ENCODE measurements around the gene ABCG8.

ABCG8 gene

GRCh38 chr2:43854671-43855070 is 15.9 kb downstream of the ABCG8 start:
- TF ChIP-seq TOX (CRISPR knock-in tag; IDR thresholded peaks at IDR 0.05; ENCODE audit: borderline replicate concordance) (no peak), RARB (CRISPR knock-in tag; IDR thresholded peaks at IDR 0.05) (no peak), BACH2 (CRISPR knock-in tag; IDR thresholded peaks at IDR 0.05; ENCODE audit: borderline replicate concordance) (no peak), ZC3H10 (CRISPR knock-in tag; IDR thresholded peaks at IDR 0.05) (no peak), SNAI2 (CRISPR knock-in tag; IDR thresholded peaks at IDR 0.05) (no peak), POU6F1 (CRISPR knock-in tag; IDR thresholded peaks at IDR 0.05; ENCODE audit: borderline replicate concordance, low read depth) (no peak), ISL1 (CRISPR knock-in tag; IDR thresholded peaks at IDR 0.05) (no peak), GLIS3 (CRISPR knock-in tag; IDR thresholded peaks at IDR 0.05) (no peak), PPARA (CRISPR knock-in tag; IDR thresholded peaks at IDR 0.05; ENCODE audit: borderline replicate concordance) (no peak), ZNF70 (CRISPR knock-in tag; IDR thresholded peaks at IDR 0.05) (no peak)
- no peak for ATAC-seq

GRCh38 chr2:43855292-43855691 is 16.5 kb downstream of the ABCG8 start:
- TF ChIP-seq PPARA (CRISPR knock-in tag; IDR thresholded peaks at IDR 0.05; ENCODE audit: borderline replicate concordance) (no peak), ESRRG (CRISPR knock-in tag; IDR thresholded peaks at IDR 0.05) (no peak), TOX (CRISPR knock-in tag; IDR thresholded peaks at IDR 0.05; ENCODE audit: borderline replicate concordance) (no peak), ZFP30 (CRISPR knock-in tag; IDR thresholded peaks at IDR 0.05) (no peak), POU6F1 (CRISPR knock-in tag; IDR thresholded peaks at IDR 0.05; ENCODE audit: borderline replicate concordance, low read depth) (no peak), GLIS3 (CRISPR knock-in tag; IDR thresholded peaks at IDR 0.05) (no peak), ZC3H10 (CRISPR knock-in tag; IDR thresholded peaks at IDR 0.05) (no peak), RARB (CRISPR knock-in tag; IDR thresholded peaks at IDR 0.05) (no peak), SNAI2 (CRISPR knock-in tag; IDR thresholded peaks at IDR 0.05) (no peak), TSHZ2 (CRISPR knock-in tag; IDR thresholded peaks at IDR 0.05) (no peak), ARNTL (CRISPR knock-in tag; IDR thresholded peaks at IDR 0.05; ENCODE audit: borderline replicate concordance, low read depth) (no peak), TCF4 (CRISPR knock-in tag; IDR thresholded peaks at IDR 0.05; ENCODE audit: borderline replicate concordance) (no peak), CREB5 (CRISPR knock-in tag; IDR thresholded peaks at IDR 0.05; ENCODE audit: low read depth) (no peak), CSDC2 (CRISPR knock-in tag; IDR thresholded peaks at IDR 0.05) (no peak), ZFP3 (CRISPR knock-in tag; IDR thresholded peaks at IDR 0.05) (no peak), ZNF70 (CRISPR knock-in tag; IDR thresholded peaks at IDR 0.05) (no peak), PATZ1 (CRISPR knock-in tag; IDR thresholded peaks at IDR 0.05; ENCODE audit: borderline replicate concordance) (no peak)
- ATAC-seq, result no peak

GRCh38 chr2:43872151-43872550 is 33.4 kb downstream of the ABCG8 start:
- no peak for ATAC-seq
- TF ChIP-seq ZNF8 (CRISPR knock-in tag; IDR thresholded peaks at IDR 0.05) (no peak), CSDC2 (CRISPR knock-in tag; IDR thresholded peaks at IDR 0.05) (no peak), POU6F1 (CRISPR knock-in tag; IDR thresholded peaks at IDR 0.05; ENCODE audit: borderline replicate concordance, low read depth) (no peak), GLIS3 (CRISPR knock-in tag; IDR thresholded peaks at IDR 0.05) (no peak), BACH2 (CRISPR knock-in tag; IDR thresholded peaks at IDR 0.05; ENCODE audit: borderline replicate concordance) (no peak), CSRNP3 (CRISPR knock-in tag; IDR thresholded peaks at IDR 0.05) (no peak), CREB5 (CRISPR knock-in tag; IDR thresholded peaks at IDR 0.05; ENCODE audit: low read depth) (no peak), ISL1 (CRISPR knock-in tag; IDR thresholded peaks at IDR 0.05) (no peak)
